ENCODE data around the gene CYP4F22. TPM values are rescaled to one million over a fixed set of nuclear protein-coding genes. Genes with fewer than 3 reads are reported as not detected.
"Not testable (repeated sequence)": the region's sequence is repeated elsewhere in the genome, so short reads cannot be mapped to it uniquely, and the experiment has no call there.

The CYP4F22 gene
- total RNA-seq, 2 experiments from 2014 or later = 0.19 to 0.28 TPM

GRCh38 chr19:15469513-15470297, 38.6 kb upstream of the CYP4F22 start:
- Histone ChIP-seq H3K4me1 (ENCODE audit: insufficient read depth, low read length) (peaks cover 58% of the 10 kb centered on the region), H3K27me3 (ENCODE audit: control insufficient read depth in 1 of 2, insufficient read depth in 2 of 2, low read length in 2 of 2) (no peaks in the 10 kb centered on the region), H3K36me3 (ENCODE audit: insufficient read depth, low read length) (no peaks in the 10 kb centered on the region), H3K9me3 (ENCODE audit: control insufficient read depth in 1 of 2, insufficient read depth in 1 of 2, low read length in 2 of 2) (no peaks in the 10 kb centered on the region), H3K27ac (ENCODE audit: low read depth in 1 of 2, low read length in 2 of 2) (no peak overlapping the region), H3K4me3 (ENCODE audit: low read length) (peak overlapping the region; percentile 60)
- H3K27me3 Mint-ChIP-seq = no peaks in the 10 kb centered on the region
- H3K36me3 Mint-ChIP-seq (ENCODE audit: low read depth) = peaks cover 4% of the 10 kb centered on the region
- peak overlapping the region; percentile 90 for H3K4me3 Mint-ChIP-seq
- peaks cover 59% of the 10 kb centered on the region for H3K4me1 Mint-ChIP-seq (ENCODE audit: low read depth)
- peak in 6 of 14 experiments; percentile 27 to 66 (median 42) for DNase-seq
- H3K27ac Mint-ChIP-seq = peak overlapping the region; percentile 90
- POLR2A ChIA-PET = interaction anchor here (1.0 to 8.1 kb wide), 4 partner anchors 37 to 82 kb away, joined by 3 to 76 read pairs (median 4); partner anchors contain the start of gene AKAP8L
- intact Hi-C loops (cut with DNase I, micrococcal nuclease) = loop anchor here (5.0 to 10.0 kb wide), 3 partner anchors 45 to 88 kb away; partner anchors contain the start of gene AKAP8L (in 1 of the 2)
- CTCF ChIA-PET = interaction anchor here (4.9 kb wide), 1 partner anchor 51 kb away, joined by 31 read pairs; the partner anchor contains the start of gene AKAP8L
- no peaks in the 10 kb centered on the region for H3K9me3 Mint-ChIP-seq
- TF ChIP-seq, protein P1, sequence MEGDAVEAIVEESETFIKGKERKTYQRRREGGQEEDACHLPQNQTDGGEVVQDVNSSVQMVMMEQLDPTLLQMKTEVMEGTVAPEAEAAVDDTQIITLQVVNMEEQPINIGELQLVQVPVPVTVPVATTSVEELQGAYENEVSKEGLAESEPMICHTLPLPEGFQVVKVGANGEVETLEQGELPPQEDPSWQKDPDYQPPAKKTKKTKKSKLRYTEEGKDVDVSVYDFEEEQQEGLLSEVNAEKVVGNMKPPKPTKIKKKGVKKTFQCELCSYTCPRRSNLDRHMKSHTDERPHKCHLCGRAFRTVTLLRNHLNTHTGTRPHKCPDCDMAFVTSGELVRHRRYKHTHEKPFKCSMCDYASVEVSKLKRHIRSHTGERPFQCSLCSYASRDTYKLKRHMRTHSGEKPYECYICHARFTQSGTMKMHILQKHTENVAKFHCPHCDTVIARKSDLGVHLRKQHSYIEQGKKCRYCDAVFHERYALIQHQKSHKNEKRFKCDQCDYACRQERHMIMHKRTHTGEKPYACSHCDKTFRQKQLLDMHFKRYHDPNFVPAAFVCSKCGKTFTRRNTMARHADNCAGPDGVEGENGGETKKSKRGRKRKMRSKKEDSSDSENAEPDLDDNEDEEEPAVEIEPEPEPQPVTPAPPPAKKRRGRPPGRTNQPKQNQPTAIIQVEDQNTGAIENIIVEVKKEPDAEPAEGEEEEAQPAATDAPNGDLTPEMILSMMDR (IDR thresholded peaks at IDR 0.05) = no peak
- peak; percentile 58 for ATAC-seq (ENCODE audit: poor library complexity)

DNA sequence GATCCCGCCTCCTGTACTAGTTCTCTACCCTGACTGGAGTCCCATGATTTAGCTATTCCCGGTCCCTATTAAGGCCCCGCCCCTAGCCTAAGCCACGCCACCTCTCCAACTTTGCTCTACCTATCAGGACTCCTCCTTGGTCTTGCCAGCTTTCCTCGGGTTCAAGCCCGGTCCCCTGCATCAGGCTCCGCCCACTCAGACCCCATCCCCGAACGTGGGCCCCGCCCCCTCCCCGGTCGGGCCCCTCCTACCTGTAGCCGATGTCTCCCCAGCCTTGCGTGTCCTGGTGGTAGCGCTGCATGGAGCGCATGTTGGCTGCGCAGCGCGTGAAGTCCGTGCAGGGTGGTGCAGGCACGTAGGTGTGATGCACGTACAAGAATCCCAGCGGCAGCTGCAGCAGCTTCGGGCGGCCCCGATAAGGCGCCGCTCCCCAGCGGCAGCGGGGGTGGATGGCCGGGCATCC, 36.7 kb upstream of the CYP4F22 start:
- Histone ChIP-seq H3K36me3 (ENCODE audit: insufficient read depth, low read length) (no peaks in the 10 kb centered on the region), H3K27ac (ENCODE audit: low read depth in 1 of 2, low read length in 2 of 2) (no peak overlapping the region), H3K9me3 (ENCODE audit: control insufficient read depth in 1 of 2, insufficient read depth in 1 of 2, low read length in 2 of 2) (peaks cover 0 to 9% of the 10 kb centered on the region in 2 experiments), H3K4me3 (ENCODE audit: low read length) (no peak overlapping the region), H3K27me3 (ENCODE audit: control insufficient read depth in 1 of 2, insufficient read depth in 2 of 2, low read length in 2 of 2) (no peaks in the 10 kb centered on the region), H3K4me1 (ENCODE audit: insufficient read depth, low read length) (peaks cover 45% of the 10 kb centered on the region)
- no peaks in the 10 kb centered on the region for H3K27me3 Mint-ChIP-seq
- H3K36me3 Mint-ChIP-seq (ENCODE audit: low read depth) = no peaks in the 10 kb centered on the region
- no peak overlapping the region for H3K27ac Mint-ChIP-seq
- ChIA-PET CTCF (no interaction called here), POLR2A (no interaction called here)
- no peaks in the 10 kb centered on the region for H3K9me3 Mint-ChIP-seq
- H3K4me1 Mint-ChIP-seq (ENCODE audit: low read depth) = peaks cover 53% of the 10 kb centered on the region
- TF ChIP-seq, protein P1 (IDR thresholded peaks at IDR 0.05) = no peak
- DNase-seq (no peak), ATAC-seq (ENCODE audit: poor library complexity) (no peak)
- intact Hi-C loops (cut with DNase I, micrococcal nuclease) = no loop called here
- H3K4me3 Mint-ChIP-seq = peak overlapping the region; percentile 20

GRCh38 chr19:15473821-15474220, 34.5 kb upstream of the CYP4F22 start:
- H3K4me1 ChIP-seq (ENCODE audit: insufficient read depth, low read length) = peaks cover 34% of the 10 kb centered on the region
- H3K36me3 Mint-ChIP-seq (ENCODE audit: low read depth); H3K27ac Mint-ChIP-seq; CTCF ChIA-PET; DNase-seq; ATAC-seq (ENCODE audit: poor library complexity); H3K4me3 ChIP-seq (ENCODE audit: low read length); H3K27me3 ChIP-seq (ENCODE audit: control insufficient read depth in 1 of 2, insufficient read depth in 2 of 2, low read length in 2 of 2); H3K27ac ChIP-seq (ENCODE audit: low read depth in 1 of 2, low read length in 2 of 2); H3K27me3 Mint-ChIP-seq; intact Hi-C loops (cut with DNase I, micrococcal nuclease); H3K36me3 ChIP-seq (ENCODE audit: insufficient read depth, low read length); H3K9me3 ChIP-seq (ENCODE audit: control insufficient read depth in 1 of 2, insufficient read depth in 1 of 2, low read length in 2 of 2); H3K9me3 Mint-ChIP-seq: not testable (repeated sequence)
- H3K4me1 Mint-ChIP-seq (ENCODE audit: low read depth) = peaks cover 38% of the 10 kb centered on the region
- POLR2A ChIA-PET = interaction anchor here (1.1 to 1.3 kb wide), 5 partner anchors 10 to 724 kb away, joined by 3 to 6 read pairs (median 3); partner anchors contain the start of genes AKAP8, AKAP8L, AP1M1 and RASAL3
- peak overlapping the region; percentile 18 for H3K4me3 Mint-ChIP-seq
